ENCODE data around the gene DDX49.

- TF ChIP-seq, protein P1, sequence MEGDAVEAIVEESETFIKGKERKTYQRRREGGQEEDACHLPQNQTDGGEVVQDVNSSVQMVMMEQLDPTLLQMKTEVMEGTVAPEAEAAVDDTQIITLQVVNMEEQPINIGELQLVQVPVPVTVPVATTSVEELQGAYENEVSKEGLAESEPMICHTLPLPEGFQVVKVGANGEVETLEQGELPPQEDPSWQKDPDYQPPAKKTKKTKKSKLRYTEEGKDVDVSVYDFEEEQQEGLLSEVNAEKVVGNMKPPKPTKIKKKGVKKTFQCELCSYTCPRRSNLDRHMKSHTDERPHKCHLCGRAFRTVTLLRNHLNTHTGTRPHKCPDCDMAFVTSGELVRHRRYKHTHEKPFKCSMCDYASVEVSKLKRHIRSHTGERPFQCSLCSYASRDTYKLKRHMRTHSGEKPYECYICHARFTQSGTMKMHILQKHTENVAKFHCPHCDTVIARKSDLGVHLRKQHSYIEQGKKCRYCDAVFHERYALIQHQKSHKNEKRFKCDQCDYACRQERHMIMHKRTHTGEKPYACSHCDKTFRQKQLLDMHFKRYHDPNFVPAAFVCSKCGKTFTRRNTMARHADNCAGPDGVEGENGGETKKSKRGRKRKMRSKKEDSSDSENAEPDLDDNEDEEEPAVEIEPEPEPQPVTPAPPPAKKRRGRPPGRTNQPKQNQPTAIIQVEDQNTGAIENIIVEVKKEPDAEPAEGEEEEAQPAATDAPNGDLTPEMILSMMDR (IDR thresholded peaks at IDR 0.05; ENCODE audit: insufficient read depth, low read length, poor library complexity, severe bottlenecking): no peak
- TF ChIP-seq EZH2phosphoT487 (conservative IDR thresholded peaks at IDR 0.05; ENCODE audit: low read length): no peak
These were observed 53.3 kb downstream of the DDX49 start for GRCh38 chr19:18972851-18973250.
